HCT116 (cell line): ENCODE measurements around the gene TMIGD2. TPM values are rescaled to one million over a fixed set of nuclear protein-coding genes. Genes with fewer than 3 reads are reported as not detected.

Experiments
- ATAC-seq: fragments of 200-7000 bp; cut with Tn5 transposase; 2 replicates; pipeline ENCODE4 v1.9.1; 2020; ENCODE audit warnings: mild to moderate bottlenecking, moderate library complexity
- BruUV-seq: library from RNA; stranded (reverse); fragments of 400-500 nt; replicated peaks from 2 replicates; lab custom pipeline; 2021; lab: Mats Ljungman, UMichigan
- CTCF ChIA-PET: fragments of 300-600 bp; sonication (Branson Sonifier 250); formaldehyde crosslinking; loops from one replicate; lab custom pipeline; 2021; ENCODE audit warnings: antibody characterized with exemption; lab: Charles Lee
- POLR2A ChIA-PET: fragments of 300-600, 350-600 bp; sonication (Branson Sonifier 250); formaldehyde crosslinking; loops from one replicate; lab custom pipeline; 2021; ENCODE audit warnings: antibody characterized with exemption; lab: Charles Lee
- RAD21 ChIA-PET, 2 experiments: fragments of 300-600 bp; sonication (Branson Sonifier 250); formaldehyde crosslinking; loops; one replicate each; lab custom pipeline; 2023; ENCODE audit warnings: low total read pairs in 2 of 2; ENCODE audit not compliant: uncharacterized antibody in 2 of 2, unreplicated experiment in 2 of 2, low non-redundant PET in 1 of 2; lab: Charles Lee
- DNase-seq: peaks from one replicate; pipeline ENCODE4 v3.0.0-alpha.2; 2010; ENCODE audit warnings: low read depth, low spot score
- H2AFZ ChIP-seq: fragments of 200-600 bp; shearing (Covaris generic), sonication (generic); 2 replicates; pipeline ENCODE4 v1.6.1; 2017; ENCODE audit warnings: low read depth, mixed run types, mixed read lengths, antibody characterized with exemption, low read length; ENCODE audit not compliant: poor library complexity, severe bottlenecking
- H3K27ac ChIP-seq: 2 replicates; pipeline ENCODE4 v1.5.1; 2012; ENCODE audit warnings: low read depth, low read length
- H3K27me3 ChIP-seq: fragments of 200-600 bp; sonication (generic); 2 replicates; pipeline ENCODE4 v1.6.1; 2016; ENCODE audit warnings: mixed run types, low read length, mixed read lengths; ENCODE audit not compliant: insufficient read depth
- H3K36me3 ChIP-seq, 2 experiments: fragments of 200-500 bp in 1 of 2; fragments of 200-600 bp in 1 of 2; sonication (Bioruptor generic) in 1 of 2; sonication (generic) in 1 of 2; 2 replicates each; pipeline versions ENCODE4 v1.5.1 to v1.6.1; 2014 to 2016; ENCODE audit warnings: low read length in 2 of 2, inconsistent platforms in 1 of 2, mixed read lengths in 1 of 2, mixed run types in 1 of 2; ENCODE audit not compliant: insufficient read depth in 2 of 2, control insufficient read depth in 1 of 2
- H3K4me1 ChIP-seq, 2 experiments: fragments of 200-600 bp in 1 of 2; sonication (generic) in 1 of 2; 2 replicates each; pipeline versions ENCODE4 v1.5.1 to v1.6.1; 2012 to 2017; ENCODE audit warnings: low read length in 2 of 2, inconsistent platforms in 1 of 2, mild to moderate bottlenecking in 1 of 2, mixed read lengths in 1 of 2, mixed run types in 1 of 2, moderate library complexity in 1 of 2; ENCODE audit not compliant: insufficient read depth in 2 of 2, control insufficient read depth in 1 of 2
- H3K4me2 ChIP-seq: fragments of 200-600 bp; sonication (generic); 2 replicates; pipeline ENCODE4 v1.6.1; 2017; ENCODE audit warnings: mixed run types, low read length, mixed read lengths
- H3K4me3 ChIP-seq, 2 experiments: fragments of 200-600 bp in 1 of 2; sonication (generic) in 1 of 2; replicated peaks in 1 of 2; 2 replicates each; pipeline ENCODE4 v1.5.1; 2011 to 2016; ENCODE audit warnings: low read length in 2 of 2, control low read depth in 1 of 2, low read depth in 1 of 2, mild to moderate bottlenecking in 1 of 2, mixed read lengths in 1 of 2, mixed run types in 1 of 2
- H3K79me2 ChIP-seq: fragments of 200-600 bp; sonication (generic); 2 replicates; pipeline ENCODE4 v1.6.1; 2017; ENCODE audit warnings: mild to moderate bottlenecking, mixed run types, low read length, moderate library complexity, mixed read lengths; ENCODE audit not compliant: insufficient read depth
- H3K9ac ChIP-seq: fragments of 200-600 bp; sonication (generic); 2 replicates; pipeline ENCODE4 v1.6.1; 2016; ENCODE audit warnings: low read length, mixed read lengths
- H3K9me2 ChIP-seq: fragments of 200-600 bp; sonication (generic), shearing (Covaris generic); 2 replicates; pipeline ENCODE4 v1.6.1; 2017; ENCODE audit warnings: mixed run types, mild to moderate bottlenecking, moderate library complexity; ENCODE audit not compliant: insufficient read depth
- H3K9me3 ChIP-seq, 2 experiments: fragments of 200-500 bp in 1 of 2; fragments of 200-600 bp in 1 of 2; sonication (Bioruptor generic) in 1 of 2; sonication (generic) in 1 of 2; 2 replicates each; pipeline ENCODE4 v1.6.1; 2014 to 2017; ENCODE audit warnings: low read length in 2 of 2, mixed read lengths in 2 of 2, inconsistent platforms in 1 of 2, low read depth in 1 of 2, mild to moderate bottlenecking in 1 of 2, mixed run types in 1 of 2, moderate library complexity in 1 of 2; ENCODE audit not compliant: control insufficient read depth in 1 of 2, insufficient read depth in 1 of 2
- H4K20me1 ChIP-seq: fragments of 200-600 bp; sonication (generic), shearing (Covaris generic); 2 replicates; pipeline ENCODE4 v1.6.1; 2017; ENCODE audit warnings: mixed run types, mild to moderate bottlenecking, moderate library complexity; ENCODE audit not compliant: insufficient read depth
- CBX3 ChIP-seq: IDR thresholded peaks from 2 replicates; pipeline ENCODE4 v1.6.1; 2012; ENCODE audit warnings: low read depth
- CEBPB ChIP-seq: IDR thresholded peaks from 2 replicates; pipeline ENCODE4 v1.6.1; 2012; ENCODE audit warnings: low read depth
- CTCF ChIP-seq, 3 experiments: fragments of 200-600 bp in 1 of 3; sonication (generic) in 1 of 3; IDR thresholded peaks in 2 of 3; conservative IDR thresholded peaks in 1 of 3; 2 replicates each; pipeline ENCODE4 v1.5.1; 2012 to 2017; ENCODE audit warnings: low read depth in 2 of 3, low read length in 2 of 3, antibody characterized with exemption in 1 of 3, borderline replicate concordance in 1 of 3, control low read depth in 1 of 3, mild to moderate bottlenecking in 1 of 3, mixed read lengths in 1 of 3, mixed run types in 1 of 3, moderate library complexity in 1 of 3; ENCODE audit not compliant: insufficient read depth in 1 of 3
- EGR1 ChIP-seq: IDR thresholded peaks from 2 replicates; pipeline ENCODE4 v1.6.1; 2012; ENCODE audit warnings: low read depth
- ELF1 ChIP-seq: IDR thresholded peaks from 2 replicates; pipeline ENCODE4 v1.6.1; 2012; ENCODE audit warnings: low read depth, borderline replicate concordance
- EZH2phosphoT487 ChIP-seq: fragments of 200-600 bp; IDR thresholded peaks from 2 replicates; pipeline ENCODE4 v1.6.1; 2018; ENCODE audit warnings: antibody characterized with exemption, borderline replicate concordance
- FOSL1 ChIP-seq: IDR thresholded peaks from 2 replicates; pipeline ENCODE4 v1.6.1; 2012; ENCODE audit warnings: low read depth
- MAX ChIP-seq: IDR thresholded peaks from 2 replicates; pipeline ENCODE4 v1.6.1; 2012
- SIN3A ChIP-seq: IDR thresholded peaks from 2 replicates; pipeline ENCODE4 v1.6.1; 2012; ENCODE audit warnings: low read depth
- SRF ChIP-seq: IDR thresholded peaks from 2 replicates; pipeline ENCODE4 v1.6.1; 2012; ENCODE audit warnings: low read depth
- ZBTB33 ChIP-seq: IDR thresholded peaks from 2 replicates; pipeline ENCODE4 v1.6.1; 2011; ENCODE audit warnings: mild to moderate bottlenecking, low read length, moderate library complexity; ENCODE audit not compliant: insufficient replicate concordance; ENCODE audit errors: extremely low read depth
- ZNF274 ChIP-seq: fragments of 200-500 bp; sonication (Bioruptor generic); IDR thresholded peaks from 2 replicates; pipeline ENCODE4 v1.6.1; 2014; ENCODE audit warnings: mild to moderate bottlenecking, low read depth, low read length, inconsistent platforms
- intact Hi-C: fragments of 100-400 bp; cut with micrococcal nuclease; formaldehyde crosslinking; loops from 2 replicates; pipeline ENCODE4 v1.10.0; 2022
- total RNA-seq: library from RNA; stranded (reverse); gene quantifications from one replicate; pipeline ENCODE4 v1.2.1, GENCODE V29; 2021; ENCODE audit not compliant: unreplicated experiment

Gene TMIGD2
- total RNA-seq, 1 experiment from 2014 or later, result not detected

GRCh38 chr19:4316956-4317355 is 14.8 kb upstream of the TMIGD2 start:
- ChIA-PET CTCF (no interaction called here), RAD21 (no interaction called here), POLR2A (no interaction called here)
- Histone ChIP-seq H3K4me1 (no peaks in the 10 kb centered on the region), H3K9ac (no peak overlapping the region), H3K79me2 (no peaks in the 10 kb centered on the region), H3K9me2 (no peaks in the 10 kb centered on the region), H2AFZ (no peak overlapping the region), H3K4me3 (no peak overlapping the region), H3K27me3 (no peaks in the 10 kb centered on the region), H3K36me3 (no peaks in the 10 kb centered on the region), H3K27ac (no peak overlapping the region), H3K9me3 (no peaks in the 10 kb centered on the region), H3K4me2 (no peak overlapping the region), H4K20me1 (no peaks in the 10 kb centered on the region)
- no TSS peak for BruUV-seq
- DNase-seq, result no peak
- no peak for ATAC-seq
- TF ChIP-seq ELF1 (no peak), EZH2phosphoT487 (no peak), MAX (no peak), EGR1 (no peak), ZBTB33 (no peak)
- intact Hi-C loops, result no loop called here

- ChIA-PET CTCF (no interaction called here), POLR2A (interaction anchor here (1.3 kb wide), 1 partner anchor 29 kb away, joined by 3 read pairs; no protein-coding TSS in a partner anchor), RAD21 (no interaction called here)
- no peak overlapping the region for H3K4me3 ChIP-seq
- no peaks in the 10 kb centered on the region for H3K27me3 ChIP-seq
- TF ChIP-seq SRF (no peak), ZBTB33 (no peak), SIN3A (no peak), FOSL1 (no peak), CBX3 (no peak), CEBPB (no peak), EGR1 (no peak), CTCF (IDR thresholded peaks at IDR 0.05 in 2 of 3, conservative IDR thresholded peaks at IDR 0.05 in 1 of 3; ENCODE audit: borderline replicate concordance in 1 of 3, insufficient read depth in 1 of 3, low read depth in 2 of 3, low read length in 2 of 3) (no peak), ZNF274 (no peak)
- no TSS peak for BruUV-seq
- H3K27ac ChIP-seq, result no peak overlapping the region
- H3K36me3 ChIP-seq, result 0 out of 4 replicates have a peak, but pooled peaks cover 0 to 3% of the 10 kb centered on the region in 2 experiments
- H3K9ac ChIP-seq, result no peak overlapping the region
- ATAC-seq (no peak), DNase-seq (no peak)
- intact Hi-C loops, result no loop called here
- H3K4me1 ChIP-seq, result peaks cover 6 to 17% of the 10 kb centered on the region in 2 experiments
- no peaks in the 10 kb centered on the region for H3K9me2 ChIP-seq
- H3K79me2 ChIP-seq, result no peaks in the 10 kb centered on the region
- H4K20me1 ChIP-seq, result no peaks in the 10 kb centered on the region
- H3K9me3 ChIP-seq, result no peaks in the 10 kb centered on the region
- H3K4me2 ChIP-seq, result no peak overlapping the region
- no peak overlapping the region for H2AFZ ChIP-seq
These were observed 11.8 kb upstream of the TMIGD2 start for GRCh38 chr19:4313847-4314490.
